Fibroblast of skin of right quadriceps (primary cell): ENCODE results near the gene PPL.
A peak's percentile ranks its signal among the peaks of the same experiment; 100 is the strongest.
"Not testable (repeated sequence)": the region's sequence is repeated elsewhere in the genome, so short reads cannot be mapped to it uniquely, and the experiment has no call there.

ENCODE experiments used
- DNase-seq: peaks from one replicate; pipeline ENCODE4 v3.0.0-alpha.2; 2013

PPL gene

GRCh38 chr16:4958510-4959438 lies 21.8 kb upstream of the PPL start:
- no peak for DNase-seq

- peak; percentile 97 for DNase-seq
These were observed 21.0 kb upstream of the PPL start, which contains the start of gene SEC14L5 for GRCh38 chr16:4957720-4958509. Gene SEC14L5 (plus strand): TSS chr16:4958330. CDS start chr16:4959324, 994 bp downstream.

- no peak for DNase-seq
These were observed 20.4 kb upstream of the PPL start for GRCh38 chr16:4957420-4957719.

- DNase-seq, result peak; percentile 15
These were observed 17.8 kb upstream of the PPL start for GRCh38 chr16:4954714-4955113.

GRCh38 chr16:4951583-4951982 lies 14.6 kb upstream of the PPL start:
- DNase-seq, result not testable (repeated sequence)

- DNase-seq, result no peak
These were observed 13.0 kb upstream of the PPL start for GRCh38 chr16:4949986-4950385.

GRCh38 chr16:4948903-4949766 lies 12.2 kb upstream of the PPL start:
- no peak for DNase-seq

GRCh38 chr16:4947722-4948503 lies 11.0 kb upstream of the PPL start:
- peak; percentile 20 for DNase-seq

GRCh38 chr16:4946917-4947316 lies 10.0 kb upstream of the PPL start:
- no peak for DNase-seq

GRCh38 chr16:4945560-4946502 lies 8.9 kb upstream of the PPL start:
- DNase-seq, result no peak

- DNase-seq, result peak; percentile 97
These were observed 7.7 kb upstream of the PPL start for GRCh38 chr16:4944333-4945281.

GRCh38 chr16:4942481-4942880 lies 5.5 kb upstream of the PPL start:
- no peak for DNase-seq

- DNase-seq, result no peak
These were observed 3.8 kb upstream of the PPL start for GRCh38 chr16:4940719-4941118.

GRCh38 chr16:4938683-4939030 lies 1.7 kb upstream of the PPL start:
- peak; percentile 29 for DNase-seq

GRCh38 chr16:4937782-4938682 lies 1.1 kb upstream of the PPL start:
- no peak for DNase-seq

GRCh38 chr16:4936181-4936990 lies 562 bp downstream of the PPL start:
- DNase-seq, result no peak

GRCh38 chr16:4935241-4935855 lies 1.6 kb downstream of the PPL start:
- DNase-seq, result no peak
